Right lobe of liver (tissue), 4 donors: ENCODE data around the gene EPHA3.

Experiments used
- POLR2A ChIP-seq: fragments of 450-650 bp; IDR thresholded peaks from one replicate; pipeline ENCODE4 v1.6.1; 2017; ENCODE audit warnings: antibody characterized with exemption, mild to moderate bottlenecking
- TF ChIP-seq, protein P1 (sequence below), 4 donors: fragments of 200-600 bp in 3 of 4; fragments of 450-650 bp in 1 of 4; IDR thresholded peaks; one replicate each; pipeline versions ENCODE4 v1.5.1 to v1.8.0; 2016 to 2022; ENCODE audit warnings: antibody characterized with exemption in 4 of 4, mild to moderate bottlenecking in 2 of 4
- donor health status: DM: no; HTN: no; CAD: no.
- donor health status: DM: no; HTN: no; CAD: no.
- donor health status: DM: no; HTN: yes; CAD: no.

DNA sequence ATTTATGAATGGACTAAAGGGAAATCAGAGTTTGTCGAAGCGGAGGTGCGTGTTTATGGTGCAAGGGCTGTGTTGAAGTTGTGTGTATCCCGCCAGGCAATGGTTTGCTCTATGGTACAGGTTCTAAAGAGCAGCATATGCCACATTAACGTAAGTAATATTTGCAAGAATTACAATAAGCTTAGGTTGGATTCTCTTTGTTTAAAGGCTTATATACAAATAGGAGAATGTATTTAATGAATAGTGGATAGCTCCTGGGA is 800 bp downstream of the EPHA3 start:
- TF ChIP-seq, protein P1, sequence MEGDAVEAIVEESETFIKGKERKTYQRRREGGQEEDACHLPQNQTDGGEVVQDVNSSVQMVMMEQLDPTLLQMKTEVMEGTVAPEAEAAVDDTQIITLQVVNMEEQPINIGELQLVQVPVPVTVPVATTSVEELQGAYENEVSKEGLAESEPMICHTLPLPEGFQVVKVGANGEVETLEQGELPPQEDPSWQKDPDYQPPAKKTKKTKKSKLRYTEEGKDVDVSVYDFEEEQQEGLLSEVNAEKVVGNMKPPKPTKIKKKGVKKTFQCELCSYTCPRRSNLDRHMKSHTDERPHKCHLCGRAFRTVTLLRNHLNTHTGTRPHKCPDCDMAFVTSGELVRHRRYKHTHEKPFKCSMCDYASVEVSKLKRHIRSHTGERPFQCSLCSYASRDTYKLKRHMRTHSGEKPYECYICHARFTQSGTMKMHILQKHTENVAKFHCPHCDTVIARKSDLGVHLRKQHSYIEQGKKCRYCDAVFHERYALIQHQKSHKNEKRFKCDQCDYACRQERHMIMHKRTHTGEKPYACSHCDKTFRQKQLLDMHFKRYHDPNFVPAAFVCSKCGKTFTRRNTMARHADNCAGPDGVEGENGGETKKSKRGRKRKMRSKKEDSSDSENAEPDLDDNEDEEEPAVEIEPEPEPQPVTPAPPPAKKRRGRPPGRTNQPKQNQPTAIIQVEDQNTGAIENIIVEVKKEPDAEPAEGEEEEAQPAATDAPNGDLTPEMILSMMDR (IDR thresholded peaks at IDR 0.05), result no peak
- no peak for TF ChIP-seq POLR2A
